ENCODE data around the gene CSPG4. TPM values are rescaled to one million over a fixed set of nuclear protein-coding genes. Genes with fewer than 3 reads are reported as not detected.
"Not testable (repeated sequence)": the region's sequence is repeated elsewhere in the genome, so short reads cannot be mapped to it uniquely, and the experiment has no call there.

CSPG4 gene
- total RNA-seq, 2 donors from 2014 or later: 32.6 to 55.6 TPM

DNA sequence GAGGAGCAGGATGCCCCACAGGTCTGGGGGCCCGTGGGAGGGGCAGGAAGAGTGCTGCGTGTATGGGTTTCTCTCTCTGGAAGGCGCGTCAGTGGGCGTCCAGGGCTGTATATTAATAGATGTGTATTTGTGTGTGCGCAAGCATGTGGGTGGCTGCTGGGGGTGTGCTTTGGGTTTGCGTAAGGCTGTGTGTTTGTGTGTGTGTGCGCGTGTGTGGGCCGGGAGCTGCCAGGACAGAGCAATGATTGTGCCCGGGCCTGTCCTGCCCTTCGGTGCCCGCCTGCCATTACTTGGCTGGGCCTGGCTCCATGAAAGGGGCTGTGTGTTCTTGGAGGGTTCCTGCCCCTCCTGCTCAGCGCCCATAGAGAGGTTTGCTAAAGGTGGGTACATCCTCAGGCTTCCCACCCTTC lies 16.3 kb downstream of the CSPG4 start:
- peaks cover 0 to 81% of the 10 kb centered on the region in 2 donors for H3K4me1 ChIP-seq
- H3K27me3 ChIP-seq: no peaks in the 10 kb centered on the region

DNA sequence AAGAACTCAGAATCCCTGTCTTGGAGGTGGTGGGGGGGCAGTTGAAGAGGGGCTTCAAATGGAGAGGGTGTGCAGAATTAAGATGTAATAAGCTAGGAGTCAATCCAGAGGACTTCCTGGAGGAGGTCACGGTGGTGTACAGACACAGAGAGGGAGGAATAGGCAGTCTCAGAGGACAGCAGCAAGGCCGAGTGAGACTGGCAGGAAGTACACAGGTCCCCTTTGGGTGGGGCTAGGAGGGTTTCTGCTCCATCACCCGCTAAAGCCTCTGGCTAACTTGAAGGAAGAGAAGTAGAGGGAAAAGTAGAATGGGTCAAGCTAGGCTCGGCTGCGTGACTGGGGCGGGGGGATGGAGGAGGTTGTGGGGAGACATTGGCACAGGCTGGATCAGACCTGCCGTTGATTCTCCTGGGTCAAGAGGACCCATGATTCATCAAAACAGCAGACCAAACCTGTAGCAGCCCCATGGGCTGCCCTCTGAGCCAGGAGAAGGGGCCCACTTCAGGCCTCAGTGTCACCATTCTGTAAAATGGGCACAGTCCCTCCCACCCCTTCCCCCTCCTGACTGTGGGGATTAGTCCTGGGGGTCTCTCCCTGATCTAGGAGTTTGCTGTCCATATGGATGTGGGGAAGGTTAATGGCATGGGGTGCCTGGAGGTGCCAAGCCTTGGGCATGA lies 16.9 kb downstream of the CSPG4 start:
- TF ChIP-seq, protein P1, sequence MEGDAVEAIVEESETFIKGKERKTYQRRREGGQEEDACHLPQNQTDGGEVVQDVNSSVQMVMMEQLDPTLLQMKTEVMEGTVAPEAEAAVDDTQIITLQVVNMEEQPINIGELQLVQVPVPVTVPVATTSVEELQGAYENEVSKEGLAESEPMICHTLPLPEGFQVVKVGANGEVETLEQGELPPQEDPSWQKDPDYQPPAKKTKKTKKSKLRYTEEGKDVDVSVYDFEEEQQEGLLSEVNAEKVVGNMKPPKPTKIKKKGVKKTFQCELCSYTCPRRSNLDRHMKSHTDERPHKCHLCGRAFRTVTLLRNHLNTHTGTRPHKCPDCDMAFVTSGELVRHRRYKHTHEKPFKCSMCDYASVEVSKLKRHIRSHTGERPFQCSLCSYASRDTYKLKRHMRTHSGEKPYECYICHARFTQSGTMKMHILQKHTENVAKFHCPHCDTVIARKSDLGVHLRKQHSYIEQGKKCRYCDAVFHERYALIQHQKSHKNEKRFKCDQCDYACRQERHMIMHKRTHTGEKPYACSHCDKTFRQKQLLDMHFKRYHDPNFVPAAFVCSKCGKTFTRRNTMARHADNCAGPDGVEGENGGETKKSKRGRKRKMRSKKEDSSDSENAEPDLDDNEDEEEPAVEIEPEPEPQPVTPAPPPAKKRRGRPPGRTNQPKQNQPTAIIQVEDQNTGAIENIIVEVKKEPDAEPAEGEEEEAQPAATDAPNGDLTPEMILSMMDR (IDR thresholded peaks at IDR 0.05): no peak
- Histone ChIP-seq H3K27me3 (no peaks in the 10 kb centered on the region), H3K4me1 (peaks cover 0 to 76% of the 10 kb centered on the region in 2 donors), H3K27ac (peak overlapping the region; percentile 75 to 82), H3K9me3 (no peaks in the 10 kb centered on the region), H3K4me3 (no peak overlapping the region), H3K36me3 (peaks cover 16% of the 10 kb centered on the region)
- no peak for DNase-seq (ENCODE audit: low spot score)

More for the DNA sequence above, 16.3 kb downstream of the CSPG4 start:
- Histone ChIP-seq H3K9me3 (no peaks in the 10 kb centered on the region), H3K36me3 (peaks cover 12% of the 10 kb centered on the region), H3K27ac (peak overlapping the region; percentile 75 to 82), H3K4me3 (no peak overlapping the region)
- TF ChIP-seq, protein P1 (IDR thresholded peaks at IDR 0.05): no peak
- DNase-seq (ENCODE audit: low spot score): no peak

DNA sequence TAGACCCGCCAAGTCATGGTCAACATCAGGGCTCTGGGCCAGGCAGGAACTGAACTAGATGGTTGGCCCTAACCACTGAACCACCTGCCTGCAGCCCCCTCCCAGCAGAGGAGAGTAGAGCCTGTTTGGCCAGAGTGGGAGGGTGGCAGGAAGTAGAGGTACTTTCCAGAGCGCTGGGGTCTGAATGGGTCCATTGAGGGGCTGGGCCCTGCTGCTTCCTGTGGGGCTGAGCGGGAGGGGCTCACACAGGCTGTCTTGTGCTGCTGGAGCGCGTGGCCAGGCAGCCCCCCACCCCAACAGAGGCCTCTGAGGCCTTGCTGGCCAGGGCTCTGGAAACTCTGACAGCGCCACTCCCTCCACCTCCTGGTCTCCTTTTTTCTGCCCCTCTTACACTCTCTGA lies 17.4 kb downstream of the CSPG4 start:
- Histone ChIP-seq H3K9me3 (no peaks in the 10 kb centered on the region), H3K4me3 (no peak overlapping the region), H3K4me1 (peaks cover 0 to 70% of the 10 kb centered on the region in 2 donors), H3K27me3 (no peaks in the 10 kb centered on the region), H3K27ac (peak overlapping the region; percentile 75 to 82), H3K36me3 (peaks cover 21% of the 10 kb centered on the region)
- TF ChIP-seq, protein P1 (IDR thresholded peaks at IDR 0.05): no peak
- no peak for DNase-seq (ENCODE audit: low spot score)

DNA sequence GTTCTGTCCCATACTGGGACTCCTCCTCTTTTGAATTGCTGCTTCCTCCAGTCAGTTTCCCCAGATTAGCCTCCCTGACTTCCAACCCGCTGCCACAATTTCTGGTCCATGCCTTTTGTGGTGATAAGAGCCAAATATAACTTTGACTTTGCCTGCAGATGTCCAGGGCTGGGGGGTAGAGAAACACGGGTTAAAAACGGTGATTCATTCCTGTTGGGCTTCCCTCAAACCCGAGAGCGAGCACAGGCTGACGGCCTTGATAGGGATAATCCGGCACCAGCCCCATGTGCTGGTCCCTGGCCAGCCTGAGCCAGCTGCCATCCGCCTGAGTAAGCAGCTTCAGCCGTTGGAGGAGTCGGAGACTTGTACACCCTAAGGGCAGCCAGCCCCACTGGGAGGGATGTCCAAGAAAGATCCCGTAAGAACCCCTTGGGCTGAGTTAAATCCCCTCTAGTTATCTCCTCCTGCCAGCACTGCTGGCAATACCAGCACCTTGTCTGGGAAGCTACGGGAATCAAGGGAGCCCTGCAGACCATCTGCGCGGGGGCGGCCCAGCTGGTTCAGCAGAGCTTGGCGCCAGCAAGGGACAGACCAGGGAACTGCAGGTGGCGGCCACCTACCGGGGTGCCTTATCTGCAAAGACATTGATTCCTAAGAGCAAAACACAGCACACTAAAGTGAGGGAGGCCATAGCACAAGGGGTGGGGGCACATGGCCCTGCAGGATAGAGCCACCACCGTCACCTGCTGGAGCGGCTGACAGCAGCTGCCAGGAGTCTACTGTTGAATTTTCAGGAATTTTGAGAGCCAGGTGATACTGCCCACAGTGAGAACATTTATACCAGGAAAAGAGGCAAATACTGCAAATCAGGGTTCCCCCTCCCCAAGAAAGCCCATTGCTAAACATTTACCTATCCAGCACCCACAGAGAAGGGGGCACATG lies 18.1 kb downstream of the CSPG4 start:
- TF ChIP-seq, protein P1 (IDR thresholded peaks at IDR 0.05): peak; percentile 39 to 42
- Histone ChIP-seq H3K4me3 (no peak overlapping the region), H3K9me3 (no peaks in the 10 kb centered on the region), H3K27ac (peak overlapping the region; percentile 75 to 82), H3K4me1 (peaks cover 0 to 64% of the 10 kb centered on the region in 2 donors), H3K27me3 (no peaks in the 10 kb centered on the region), H3K36me3 (peaks cover 22% of the 10 kb centered on the region)
- DNase-seq (ENCODE audit: low spot score): peak; percentile 91

DNA sequence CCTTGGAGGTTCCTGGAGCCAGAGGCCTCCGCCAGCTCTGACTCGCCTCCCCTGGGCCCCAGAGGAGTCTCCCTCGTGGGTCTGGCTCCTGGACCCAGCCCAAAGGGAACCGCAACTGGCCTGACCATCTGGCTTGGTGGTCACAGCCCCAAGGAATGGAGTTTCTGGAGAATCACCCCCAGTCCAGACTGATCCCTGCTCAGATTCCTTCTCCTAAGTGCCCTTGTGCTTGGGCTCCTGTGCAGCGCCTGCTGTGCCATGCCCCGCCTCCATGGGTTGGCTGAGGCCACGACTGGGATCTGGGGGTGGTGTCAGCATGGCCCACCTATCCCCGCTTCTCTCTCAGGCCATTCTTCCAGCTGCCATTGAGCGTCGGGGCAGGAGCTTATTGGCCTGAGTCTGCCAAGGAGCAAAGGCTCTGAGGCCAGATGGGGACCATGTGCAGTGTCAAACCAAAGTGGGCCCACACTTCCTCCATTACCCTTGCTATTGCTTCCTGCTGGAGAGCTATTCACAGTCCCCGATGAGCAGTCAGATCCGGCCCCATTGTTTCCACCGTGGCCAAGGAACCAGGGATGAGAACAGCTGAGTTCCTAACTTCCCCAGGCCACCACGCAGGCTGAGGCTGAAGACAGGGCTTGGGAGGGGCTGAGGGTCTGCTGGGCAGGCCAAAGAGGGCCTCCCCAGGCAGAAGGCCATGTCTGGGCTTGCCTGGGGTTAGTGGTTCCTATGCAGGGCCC lies 19.0 kb downstream of the CSPG4 start:
- Histone ChIP-seq H3K36me3 (peaks cover 27% of the 10 kb centered on the region), H3K27ac (peak overlapping the region; percentile 75 to 82), H3K4me1 (peaks cover 0 to 56% of the 10 kb centered on the region in 2 donors), H3K27me3 (no peaks in the 10 kb centered on the region), H3K9me3 (no peaks in the 10 kb centered on the region), H3K4me3 (no peak overlapping the region)
- TF ChIP-seq, protein P1 (IDR thresholded peaks at IDR 0.05): no peak
- no peak for DNase-seq (ENCODE audit: low spot score)

DNA sequence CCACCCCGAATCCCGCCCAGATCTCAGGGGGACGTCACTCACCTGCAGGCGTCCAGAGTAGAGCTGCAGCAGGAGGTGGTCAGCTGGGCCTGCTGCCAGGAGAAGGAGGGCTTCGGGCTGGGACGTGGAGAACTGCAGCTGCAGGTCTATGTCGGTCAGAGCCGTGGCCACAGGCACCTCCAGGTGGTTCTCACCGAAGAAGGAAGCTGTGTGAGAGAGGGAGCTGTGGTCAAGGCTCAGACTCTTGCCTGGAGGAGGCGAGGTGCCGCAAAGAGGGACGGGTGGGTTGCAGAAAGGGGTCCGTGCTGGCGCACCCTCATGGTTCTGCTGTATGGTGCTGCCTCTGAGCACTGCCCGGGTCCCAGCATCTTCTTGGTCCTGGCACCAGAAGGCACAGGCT lies 19.6 kb downstream of the CSPG4 start:
- H3K27ac ChIP-seq: peak overlapping the region in 1 of 2 donors; percentile 82
- peaks cover 0 to 50% of the 10 kb centered on the region in 2 donors for H3K4me1 ChIP-seq
- not testable (repeated sequence) for H3K4me3 ChIP-seq; DNase-seq (ENCODE audit: low spot score); H3K27me3 ChIP-seq; H3K9me3 ChIP-seq
- peaks cover 34% of the 10 kb centered on the region for H3K36me3 ChIP-seq

DNA sequence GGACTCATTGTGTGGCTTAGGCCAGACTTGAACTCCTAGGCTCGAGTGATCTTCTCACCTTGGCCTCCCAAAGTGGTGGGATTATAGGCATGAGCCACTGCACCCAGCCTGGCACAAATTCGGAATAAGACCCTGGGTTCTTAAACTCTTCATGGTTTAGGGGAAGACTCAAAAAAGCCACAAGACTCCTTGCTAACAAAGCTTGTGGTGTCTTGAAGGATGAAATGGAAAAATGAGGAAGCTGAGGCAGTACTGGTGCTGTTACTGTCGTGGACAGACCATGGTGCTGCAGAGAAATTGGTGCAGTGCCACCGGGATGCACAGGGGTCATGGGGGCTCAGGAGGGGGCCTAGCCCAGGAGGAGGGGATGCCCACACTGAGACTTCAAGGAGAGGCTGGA lies 20.3 kb downstream of the CSPG4 start:
- H3K27ac ChIP-seq: not testable (repeated sequence)

DNA sequence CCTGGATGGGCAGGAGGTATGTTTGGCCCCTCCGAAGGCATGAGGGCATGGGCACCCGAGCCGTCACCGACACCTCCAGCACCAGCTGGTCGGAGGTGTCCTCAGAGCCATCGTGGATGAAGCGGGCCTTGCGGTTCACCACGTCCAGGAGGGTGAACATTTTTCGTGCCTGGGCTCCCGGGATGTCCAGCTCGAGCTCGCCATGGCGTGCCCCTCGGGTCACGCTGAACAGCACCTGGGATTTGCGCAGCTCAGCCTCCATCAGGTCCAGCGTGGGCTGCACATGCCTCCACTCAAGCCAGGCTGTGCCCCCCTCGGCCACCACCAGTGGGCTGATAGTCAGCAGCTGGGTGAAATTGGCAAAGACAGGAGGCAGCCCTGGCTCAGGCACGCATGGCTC lies 23.2 kb downstream of the CSPG4 start:
- peaks cover 55% of the 10 kb centered on the region for H3K36me3 ChIP-seq

More for the DNA sequence above, 20.3 kb downstream of the CSPG4 start:
- H3K4me3 ChIP-seq; H3K27me3 ChIP-seq; H3K9me3 ChIP-seq; DNase-seq (ENCODE audit: low spot score): not testable (repeated sequence)
- H3K4me1 ChIP-seq: peaks cover 0 to 42% of the 10 kb centered on the region in 2 donors
- H3K36me3 ChIP-seq: peaks cover 41% of the 10 kb centered on the region

More for the DNA sequence above, 23.2 kb downstream of the CSPG4 start:
- not testable (repeated sequence) for H3K27me3 ChIP-seq; H3K9me3 ChIP-seq; H3K27ac ChIP-seq; DNase-seq (ENCODE audit: low spot score); H3K4me3 ChIP-seq
- H3K4me1 ChIP-seq: peaks cover 0 to 14% of the 10 kb centered on the region in 2 donors

All from right atrium auricular region (tissue), 2 donors.